Type B pancreatic cell (in vitro differentiated cells): ENCODE measurements around the gene ZDHHC8. TPM values are rescaled to one million over a fixed set of nuclear protein-coding genes. Genes with fewer than 3 reads are reported as not detected.
A peak's percentile ranks its signal among the peaks of the same experiment; 100 is the strongest.

Experiments used
- DNase-seq: peaks from one replicate; pipeline ENCODE4 v3.0.0; 2021; ENCODE audit warnings: mixed read lengths; ENCODE audit not compliant: unreplicated experiment; ENCODE audit errors: extremely low spot score
- H3K27ac Mint-ChIP-seq: 2 replicates; pipeline ENCODE4 v1.8.0; 2021; ENCODE audit warnings: mild to moderate bottlenecking, mixed read lengths
- H3K27me3 Mint-ChIP-seq: 2 replicates; pipeline ENCODE4 v1.8.0; 2021; ENCODE audit warnings: mixed read lengths
- H3K36me3 Mint-ChIP-seq: 2 replicates; pipeline ENCODE4 v1.8.0; 2021; ENCODE audit warnings: mixed read lengths
- H3K4me1 Mint-ChIP-seq: one replicate; pipeline ENCODE4 v1.8.0; 2021; ENCODE audit warnings: mixed read lengths; ENCODE audit not compliant: unreplicated experiment
- H3K4me3 Mint-ChIP-seq: 2 replicates; pipeline ENCODE4 v1.8.0; 2021; ENCODE audit warnings: mild to moderate bottlenecking, mixed read lengths
- H3K9me3 Mint-ChIP-seq: 2 replicates; pipeline ENCODE4 v1.8.0; 2021; ENCODE audit warnings: mixed read lengths
- total RNA-seq: library from RNA; stranded (reverse); gene quantifications from 2 replicates; pipeline ENCODE4 v1.2.1, GENCODE V29; 2021; ENCODE audit warnings: low replicate concordance
- TF ChIP-seq, protein P1 (sequence below): fragments of 200-600 bp; sonication (generic); conservative IDR thresholded peaks from 2 replicates; pipeline ENCODE4 v1.5.0; 2021; ENCODE audit warnings: antibody characterized with exemption, mild to moderate bottlenecking

The ZDHHC8 gene
- total RNA-seq, 1 donor from 2014 or later, result 73.6 TPM

DNA sequence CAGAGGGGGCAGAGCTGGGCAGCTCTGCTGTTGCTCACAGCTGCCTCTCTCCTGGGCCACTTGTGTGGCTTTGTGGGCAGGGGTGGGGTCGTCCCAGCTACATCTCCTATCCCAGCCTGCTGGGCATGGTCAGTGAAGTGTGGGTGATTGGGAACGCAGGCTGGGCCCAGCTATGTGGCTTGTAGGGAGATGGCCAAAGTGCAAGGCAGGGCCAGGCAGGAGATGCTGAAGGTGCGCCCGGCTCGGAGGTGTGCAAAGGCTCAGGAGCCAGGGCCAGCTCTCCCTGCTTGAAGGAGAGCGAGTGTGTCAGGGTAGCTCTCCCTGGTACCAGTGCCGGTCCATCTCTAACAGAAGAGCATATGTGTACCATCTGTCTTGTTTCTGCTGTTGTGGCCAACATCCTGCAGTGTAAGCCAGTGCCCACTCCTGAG lies 24.1 kb upstream of the ZDHHC8 start:
- DNase-seq, result no peak
- H3K27ac Mint-ChIP-seq, result peak overlapping the region; percentile 61
- TF ChIP-seq, protein P1, sequence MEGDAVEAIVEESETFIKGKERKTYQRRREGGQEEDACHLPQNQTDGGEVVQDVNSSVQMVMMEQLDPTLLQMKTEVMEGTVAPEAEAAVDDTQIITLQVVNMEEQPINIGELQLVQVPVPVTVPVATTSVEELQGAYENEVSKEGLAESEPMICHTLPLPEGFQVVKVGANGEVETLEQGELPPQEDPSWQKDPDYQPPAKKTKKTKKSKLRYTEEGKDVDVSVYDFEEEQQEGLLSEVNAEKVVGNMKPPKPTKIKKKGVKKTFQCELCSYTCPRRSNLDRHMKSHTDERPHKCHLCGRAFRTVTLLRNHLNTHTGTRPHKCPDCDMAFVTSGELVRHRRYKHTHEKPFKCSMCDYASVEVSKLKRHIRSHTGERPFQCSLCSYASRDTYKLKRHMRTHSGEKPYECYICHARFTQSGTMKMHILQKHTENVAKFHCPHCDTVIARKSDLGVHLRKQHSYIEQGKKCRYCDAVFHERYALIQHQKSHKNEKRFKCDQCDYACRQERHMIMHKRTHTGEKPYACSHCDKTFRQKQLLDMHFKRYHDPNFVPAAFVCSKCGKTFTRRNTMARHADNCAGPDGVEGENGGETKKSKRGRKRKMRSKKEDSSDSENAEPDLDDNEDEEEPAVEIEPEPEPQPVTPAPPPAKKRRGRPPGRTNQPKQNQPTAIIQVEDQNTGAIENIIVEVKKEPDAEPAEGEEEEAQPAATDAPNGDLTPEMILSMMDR, result no peak
- peaks cover 7% of the 10 kb centered on the region for H3K36me3 Mint-ChIP-seq
- no peaks in the 10 kb centered on the region for H3K9me3 Mint-ChIP-seq
- no peaks in the 10 kb centered on the region for H3K27me3 Mint-ChIP-seq
- no peak overlapping the region for H3K4me3 Mint-ChIP-seq
- H3K4me1 Mint-ChIP-seq, result no peaks in the 10 kb centered on the region

DNA sequence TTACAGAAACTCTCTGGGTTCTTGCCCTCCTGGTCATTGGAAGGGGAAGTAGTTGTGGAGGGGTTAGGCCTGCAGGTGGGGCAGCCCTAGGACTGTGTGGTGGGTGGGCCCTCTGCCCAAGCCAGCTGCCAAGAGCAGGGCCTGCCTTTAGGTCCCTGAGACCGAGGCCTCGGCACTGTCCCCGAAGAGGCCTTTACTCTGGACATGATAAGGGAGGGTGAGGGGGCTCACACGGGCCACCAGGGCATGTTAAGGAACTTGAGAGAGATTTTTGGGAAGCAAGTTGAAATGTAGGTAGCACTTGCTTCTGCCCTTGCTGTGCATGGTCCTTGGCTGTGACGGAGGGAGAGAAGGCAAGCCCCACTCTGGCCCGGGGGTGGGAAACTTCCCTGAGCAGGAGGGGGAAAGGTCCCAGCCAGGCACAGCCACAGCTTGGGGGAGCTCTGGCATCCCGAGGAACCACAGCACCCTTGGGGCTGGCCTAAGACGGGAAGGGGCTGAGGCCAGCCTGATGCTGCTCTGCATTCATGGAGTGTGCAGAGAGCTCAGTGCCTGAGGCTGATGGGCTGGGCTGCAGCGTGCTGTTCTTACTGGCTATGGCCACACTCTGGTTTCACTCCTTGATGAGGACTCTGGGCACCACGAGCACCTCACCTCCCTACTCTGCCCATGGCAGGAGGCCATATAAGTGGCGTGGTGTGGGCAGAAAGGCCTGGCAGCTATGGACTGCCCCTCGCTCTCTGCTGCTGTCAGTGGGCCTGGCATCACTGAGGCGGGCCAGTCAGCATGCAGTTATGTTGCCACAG lies 23.4 kb upstream of the ZDHHC8 start:
- H3K27ac Mint-ChIP-seq, result peak overlapping the region; percentile 61
- TF ChIP-seq, protein P1, result no peak

DNA sequence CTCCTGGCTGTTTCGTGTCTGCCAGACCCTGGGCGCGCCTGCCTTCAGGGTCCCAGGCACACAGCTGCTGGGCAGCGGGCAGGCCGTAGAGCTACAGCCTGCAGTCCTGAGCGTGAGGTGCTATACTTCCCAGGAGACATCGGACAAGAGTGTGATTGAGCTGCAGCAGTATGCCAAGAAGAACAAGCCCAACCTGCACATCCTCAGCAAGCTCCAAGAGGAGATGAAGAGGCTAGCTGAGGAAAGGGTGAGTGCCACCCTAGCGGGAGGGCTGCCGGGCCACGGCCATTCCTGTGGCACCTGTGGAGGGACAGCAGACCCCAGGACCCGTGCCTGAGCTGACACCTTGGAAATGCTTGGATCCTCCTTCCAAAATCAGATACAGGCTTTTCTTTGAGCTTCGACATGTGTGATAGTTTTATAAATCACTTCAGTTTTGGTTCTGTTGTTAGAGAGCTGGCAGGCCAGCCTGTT lies 22.8 kb upstream of the ZDHHC8 start:
- TF ChIP-seq, protein P1, result no peak
- Mint-ChIP-seq H3K36me3 (peaks cover 7% of the 10 kb centered on the region), H3K4me1 (no peaks in the 10 kb centered on the region), H3K9me3 (no peaks in the 10 kb centered on the region), H3K27ac (no peak overlapping the region), H3K27me3 (no peaks in the 10 kb centered on the region), H3K4me3 (no peak overlapping the region)
- DNase-seq, result no peak

More for the DNA sequence above, 23.4 kb upstream of the ZDHHC8 start:
- Mint-ChIP-seq H3K4me1 (no peaks in the 10 kb centered on the region), H3K9me3 (no peaks in the 10 kb centered on the region), H3K27me3 (no peaks in the 10 kb centered on the region), H3K4me3 (no peak overlapping the region), H3K36me3 (peaks cover 7% of the 10 kb centered on the region)
- DNase-seq, result no peak

DNA sequence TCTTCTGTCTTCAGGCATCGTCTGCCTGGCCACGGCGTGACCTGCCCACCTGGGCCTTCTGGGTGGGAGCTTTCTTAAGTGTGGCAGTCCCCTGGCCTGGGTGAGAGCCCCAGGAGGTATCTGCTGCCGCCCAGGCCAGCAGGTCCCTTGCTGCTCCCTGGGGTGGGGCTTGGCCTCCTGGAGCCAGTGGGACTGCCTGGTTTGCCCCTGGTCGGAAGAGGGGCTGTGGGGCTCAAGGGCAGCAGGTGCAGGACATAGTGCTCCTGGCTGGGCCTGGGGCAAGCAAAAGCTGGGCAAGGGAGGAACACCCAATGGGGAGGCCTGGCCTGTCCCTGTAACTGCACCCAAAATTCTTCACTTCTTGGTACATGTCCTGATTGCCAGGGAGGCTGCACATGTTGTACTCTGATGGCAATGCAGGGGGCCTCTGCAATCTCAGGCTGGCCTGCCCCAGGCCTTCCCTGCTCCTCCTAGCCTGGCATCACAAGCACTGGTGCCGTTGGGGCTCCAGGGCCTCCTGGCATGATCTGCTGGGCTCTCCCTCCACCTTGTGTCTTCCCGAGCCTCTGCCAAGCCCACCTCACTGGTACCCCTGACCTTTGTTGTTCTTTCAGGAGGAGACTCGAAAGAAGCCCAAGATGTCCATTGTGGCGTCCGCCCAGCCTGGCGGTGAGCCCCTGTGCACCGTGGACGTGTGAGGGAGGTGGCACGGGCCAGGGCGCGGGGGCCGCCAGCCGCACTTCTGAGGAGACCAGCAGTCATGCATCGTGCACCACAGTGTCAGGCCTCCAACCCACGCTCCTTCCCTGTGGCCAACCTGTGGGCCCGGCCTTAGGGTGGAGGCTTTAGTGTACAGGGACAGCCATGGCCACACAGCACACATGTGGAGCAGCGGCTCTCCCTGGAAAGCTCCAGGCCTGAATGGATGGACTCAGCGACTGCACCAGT lies 21.9 kb upstream of the ZDHHC8 start:
- no peak overlapping the region for H3K27ac Mint-ChIP-seq
- no peaks in the 10 kb centered on the region for H3K27me3 Mint-ChIP-seq
- H3K9me3 Mint-ChIP-seq, result no peaks in the 10 kb centered on the region
- H3K36me3 Mint-ChIP-seq, result peaks cover 10% of the 10 kb centered on the region
- no peak overlapping the region for H3K4me3 Mint-ChIP-seq
- no peak for DNase-seq
- no peaks in the 10 kb centered on the region for H3K4me1 Mint-ChIP-seq
- TF ChIP-seq, protein P1, result no peak

DNA sequence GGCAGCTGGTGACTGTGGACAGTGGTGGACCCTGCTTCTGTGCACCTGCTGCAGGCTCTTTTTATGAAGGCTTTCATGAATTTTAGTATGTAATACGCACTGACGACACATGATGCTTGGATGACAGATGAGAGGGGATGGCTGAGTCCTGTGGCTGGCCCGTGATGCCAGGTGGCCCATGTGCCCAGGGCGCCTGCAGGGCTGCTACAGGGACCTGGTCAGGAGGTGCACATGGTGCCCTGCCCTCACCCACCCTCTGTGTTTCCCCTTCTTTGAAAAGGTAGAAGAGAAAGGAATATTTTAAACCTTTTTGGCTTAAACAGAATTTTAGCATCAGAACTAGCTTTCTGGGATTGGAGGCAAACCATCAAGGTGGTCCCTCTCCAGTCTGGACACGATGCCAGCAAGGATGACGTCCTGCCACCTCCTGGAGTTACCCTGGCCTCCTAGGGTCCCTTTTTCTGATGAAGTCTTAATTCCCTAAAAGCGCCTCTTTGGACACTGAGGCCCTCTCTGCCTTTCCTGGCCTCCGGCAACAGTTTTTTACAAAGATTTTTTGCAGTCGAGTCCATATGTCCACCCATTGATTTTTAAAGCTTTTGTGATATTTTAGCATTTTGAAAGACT lies 21.1 kb upstream of the ZDHHC8 start:
- TF ChIP-seq, protein P1, result no peak
- H3K27me3 Mint-ChIP-seq, result no peaks in the 10 kb centered on the region
- no peaks in the 10 kb centered on the region for H3K9me3 Mint-ChIP-seq
- peak overlapping the region; percentile 50 for H3K27ac Mint-ChIP-seq
- H3K4me3 Mint-ChIP-seq, result no peak overlapping the region
- DNase-seq, result no peak
- no peaks in the 10 kb centered on the region for H3K4me1 Mint-ChIP-seq
- peaks cover 10% of the 10 kb centered on the region for H3K36me3 Mint-ChIP-seq
